Measurements from ENCODE around the gene PLSCR3.
A peak's percentile ranks its signal among the peaks of the same experiment; 100 is the strongest.

PLSCR3 gene

GRCh38 chr17:7394452-7395191, at the start of gene PLSCR3:
Gene PLSCR3, minus strand, starts transcription at chr17:7394525. Its CDS starts 415 bp downstream, at chr17:7394110.
- DNase-seq = peak; percentile 85

GRCh38 chr17:7443499-7444485, 49.5 kb upstream of the PLSCR3 start:
- no peak for DNase-seq

- DNase-seq = no peak
These were observed 47.8 kb upstream of the PLSCR3 start for GRCh38 chr17:7442142-7442541.

- no peak for DNase-seq
These were observed 46.9 kb upstream of the PLSCR3 start for GRCh38 chr17:7441266-7441665.

- DNase-seq = no peak
These were observed 46.5 kb upstream of the PLSCR3 start for GRCh38 chr17:7440834-7441195.

GRCh38 chr17:7440113-7440833, 45.9 kb upstream of the PLSCR3 start:
- DNase-seq = no peak

GRCh38 chr17:7439462-7440112, 45.3 kb upstream of the PLSCR3 start, which contains the start of gene FGF11:
Gene FGF11, plus strand, starts transcription at chr17:7439512. Its CDS starts 109 bp downstream, at chr17:7439621.
- DNase-seq = no peak

GRCh38 chr17:7438656-7439460, 44.5 kb upstream of the PLSCR3 start:
- no peak for DNase-seq

GRCh38 chr17:7437950-7438614, 43.8 kb upstream of the PLSCR3 start:
- DNase-seq = peak; percentile 56

GRCh38 chr17:7437369-7437863, 43.1 kb upstream of the PLSCR3 start:
- DNase-seq = no peak

GRCh38 chr17:7436556-7437368, 42.4 kb upstream of the PLSCR3 start:
- DNase-seq = peak; percentile 86

- DNase-seq = no peak
These were observed 41.6 kb upstream of the PLSCR3 start for GRCh38 chr17:7435676-7436555.

- DNase-seq = no peak
These were observed 38.0 kb upstream of the PLSCR3 start for GRCh38 chr17:7432296-7432695.

- no peak for DNase-seq
These were observed 36.9 kb upstream of the PLSCR3 start for GRCh38 chr17:7431231-7431630.

GRCh38 chr17:7429722-7430121, 35.4 kb upstream of the PLSCR3 start:
- no peak for DNase-seq

- no peak for DNase-seq
These were observed 34.2 kb upstream of the PLSCR3 start, which contains the start of gene SPEM3 for GRCh38 chr17:7428557-7428956. Gene SPEM3, plus strand, starts transcription at chr17:7428857. Its CDS starts 46 bp downstream, at chr17:7428903.

GRCh38 chr17:7427549-7427948, 33.2 kb upstream of the PLSCR3 start:
- DNase-seq = no peak

- no peak for DNase-seq
These were observed 32.7 kb upstream of the PLSCR3 start for GRCh38 chr17:7426896-7427489.
